ENCODE data around the gene FANCE. TPM values are rescaled to one million over a fixed set of nuclear protein-coding genes. Genes with fewer than 3 reads are reported as not detected.

Gene FANCE
- polyA plus RNA-seq, 3 donors: 1.8 to 3.0 (median 2.9) TPM

- Histone ChIP-seq H3K9me3 (replicated peaks in 1 of 2; ENCODE audit: control insufficient read depth in 1 of 2, insufficient read depth in 1 of 2, low read length in 2 of 2) (no peaks in the 10 kb centered on the region), H3K79me2 (ENCODE audit: insufficient read depth, low read length) (no peaks in the 10 kb centered on the region), H3K4me1 (ENCODE audit: control insufficient read depth in 1 of 2, insufficient read depth in 2 of 2, low read length in 2 of 2) (no peaks in the 10 kb centered on the region), H3K9ac (ENCODE audit: insufficient read depth, low read length, poor library complexity, severe bottlenecking) (no peak overlapping the region), H3K4me3 (replicated peaks in 1 of 3; ENCODE audit: low read depth in 2 of 3, low read length in 3 of 3) (no peak overlapping the region), H2AFZ (ENCODE audit: insufficient read depth, low read depth, low read length, poor library complexity, severe bottlenecking) (no peak overlapping the region), H3K4me2 (replicated peaks; ENCODE audit: extremely low read depth, low read length, poor library complexity, severe bottlenecking) (no peak overlapping the region), H4K20me1 (ENCODE audit: insufficient read depth, low read length) (no peaks in the 10 kb centered on the region), H3K27me3 (ENCODE audit: control insufficient read depth in 2 of 2, insufficient read depth in 2 of 2, low read length in 2 of 2) (peaks cover 17 to 44% of the 10 kb centered on the region in 2 donors), H3K27ac (ENCODE audit: low read depth in 1 of 2, low read length in 2 of 2) (no peak overlapping the region), H3K36me3 (replicated peaks in 1 of 2; ENCODE audit: control insufficient read depth in 1 of 2, insufficient read depth in 2 of 2, low read length in 2 of 2) (no peaks in the 10 kb centered on the region)
- H3K27ac Mint-ChIP-seq: no peak overlapping the region
- no peaks in the 10 kb centered on the region for H3K36me3 Mint-ChIP-seq
- TF ChIP-seq, protein P1, sequence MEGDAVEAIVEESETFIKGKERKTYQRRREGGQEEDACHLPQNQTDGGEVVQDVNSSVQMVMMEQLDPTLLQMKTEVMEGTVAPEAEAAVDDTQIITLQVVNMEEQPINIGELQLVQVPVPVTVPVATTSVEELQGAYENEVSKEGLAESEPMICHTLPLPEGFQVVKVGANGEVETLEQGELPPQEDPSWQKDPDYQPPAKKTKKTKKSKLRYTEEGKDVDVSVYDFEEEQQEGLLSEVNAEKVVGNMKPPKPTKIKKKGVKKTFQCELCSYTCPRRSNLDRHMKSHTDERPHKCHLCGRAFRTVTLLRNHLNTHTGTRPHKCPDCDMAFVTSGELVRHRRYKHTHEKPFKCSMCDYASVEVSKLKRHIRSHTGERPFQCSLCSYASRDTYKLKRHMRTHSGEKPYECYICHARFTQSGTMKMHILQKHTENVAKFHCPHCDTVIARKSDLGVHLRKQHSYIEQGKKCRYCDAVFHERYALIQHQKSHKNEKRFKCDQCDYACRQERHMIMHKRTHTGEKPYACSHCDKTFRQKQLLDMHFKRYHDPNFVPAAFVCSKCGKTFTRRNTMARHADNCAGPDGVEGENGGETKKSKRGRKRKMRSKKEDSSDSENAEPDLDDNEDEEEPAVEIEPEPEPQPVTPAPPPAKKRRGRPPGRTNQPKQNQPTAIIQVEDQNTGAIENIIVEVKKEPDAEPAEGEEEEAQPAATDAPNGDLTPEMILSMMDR (IDR thresholded peaks at IDR 0.05): no peak
- peaks cover 50 to 69% (median 54%) of the 10 kb centered on the region in 3 donors for H3K27me3 Mint-ChIP-seq (ENCODE audit: low read depth in 3 of 3)
- H3K9me3 Mint-ChIP-seq: peaks cover 0 to 3% (median 1%) of the 10 kb centered on the region in 7 donors
- intact Hi-C loops (cut with micrococcal nuclease): no loop called here
- 4% methylated on average over 4 of the region's 26 CpGs for whole genome bisulfite sequencing (ENCODE audit: insufficient coverage)
- no peaks in the 10 kb centered on the region for H3K4me1 Mint-ChIP-seq
- DNase-seq: no peak
- peak overlapping the region in 1 of 2 donors; percentile 46 for H3K4me3 Mint-ChIP-seq
These were observed 59.9 kb downstream of the FANCE start for GRCh38 chr6:35512006-35512405.

GRCh38 chr6:35512740-35513139, 60.6 kb downstream of the FANCE start, which contains the start of gene TULP1:
TSS of gene TULP1 (minus strand) at chr6:35512896. CDS start at chr6:35512858, 38 bp downstream.
- Mint-ChIP-seq H3K27ac (no peak within 1 kb of the TSS), H3K36me3 (no peaks in the 10 kb centered on the region), H3K27me3 (ENCODE audit: low read depth in 3 of 3) (peaks cover 46 to 65% (median 49%) of the 10 kb centered on the region in 3 donors), H3K4me3 (peak within 1 kb of the TSS in 1 of 2 donors; percentile 65), H3K4me1 (no peaks in the 10 kb centered on the region), H3K9me3 (peaks cover 0 to 2% (median 0%) of the 10 kb centered on the region in 7 donors)
- Histone ChIP-seq H3K9me3 (replicated peaks in 1 of 2; ENCODE audit: control insufficient read depth in 1 of 2, insufficient read depth in 1 of 2, low read length in 2 of 2) (no peaks in the 10 kb centered on the region), H3K79me2 (ENCODE audit: insufficient read depth, low read length) (no peaks in the 10 kb centered on the region), H3K27me3 (ENCODE audit: control insufficient read depth in 2 of 2, insufficient read depth in 2 of 2, low read length in 2 of 2) (peaks cover 17 to 44% of the 10 kb centered on the region in 2 donors), H4K20me1 (ENCODE audit: insufficient read depth, low read length) (no peaks in the 10 kb centered on the region), H3K4me1 (ENCODE audit: control insufficient read depth in 1 of 2, insufficient read depth in 2 of 2, low read length in 2 of 2) (no peaks in the 10 kb centered on the region), H2AFZ (ENCODE audit: insufficient read depth, low read depth, low read length, poor library complexity, severe bottlenecking) (no peak within 1 kb of the TSS), H3K36me3 (replicated peaks in 1 of 2; ENCODE audit: control insufficient read depth in 1 of 2, insufficient read depth in 2 of 2, low read length in 2 of 2) (no peaks in the 10 kb centered on the region), H3K4me3 (replicated peaks in 1 of 3; ENCODE audit: low read depth in 2 of 3, low read length in 3 of 3) (no peak within 1 kb of the TSS), H3K27ac (ENCODE audit: low read depth in 1 of 2, low read length in 2 of 2) (no peak within 1 kb of the TSS), H3K9ac (ENCODE audit: insufficient read depth, low read length, poor library complexity, severe bottlenecking) (no peak within 1 kb of the TSS), H3K4me2 (replicated peaks; ENCODE audit: extremely low read depth, low read length, poor library complexity, severe bottlenecking) (no peak within 1 kb of the TSS)
- TF ChIP-seq, protein P1 (IDR thresholded peaks at IDR 0.05): no peak
- intact Hi-C loops (cut with micrococcal nuclease): no loop called here
- no peak for DNase-seq
- 95% methylated on average over 6 of the region's 10 CpGs for WGBS (ENCODE audit: insufficient coverage)

All from CD14-positive monocyte (primary cell).